ENCODE data around the gene KANSL3.

GRCh38 chr2:96604104-96604503 lies 34.0 kb downstream of the KANSL3 start:
- no peak for TF ChIP-seq CTCF (IDR thresholded peaks at IDR 0.05)
- no peak for TF ChIP-seq ZFX (IDR thresholded peaks at IDR 0.05; ENCODE audit: borderline replicate concordance)
